ENCODE measurements around the gene CDK6. TPM values are rescaled to one million over a fixed set of nuclear protein-coding genes. Genes with fewer than 3 reads are reported as not detected.

Gene CDK6
- total and polyA plus RNA-seq, 9 of the 15 experiments (the other 6 are each of a cell fraction or from before 2014, with no cell fraction given) = 7.6 to 109 (median 44.4) TPM

DNA sequence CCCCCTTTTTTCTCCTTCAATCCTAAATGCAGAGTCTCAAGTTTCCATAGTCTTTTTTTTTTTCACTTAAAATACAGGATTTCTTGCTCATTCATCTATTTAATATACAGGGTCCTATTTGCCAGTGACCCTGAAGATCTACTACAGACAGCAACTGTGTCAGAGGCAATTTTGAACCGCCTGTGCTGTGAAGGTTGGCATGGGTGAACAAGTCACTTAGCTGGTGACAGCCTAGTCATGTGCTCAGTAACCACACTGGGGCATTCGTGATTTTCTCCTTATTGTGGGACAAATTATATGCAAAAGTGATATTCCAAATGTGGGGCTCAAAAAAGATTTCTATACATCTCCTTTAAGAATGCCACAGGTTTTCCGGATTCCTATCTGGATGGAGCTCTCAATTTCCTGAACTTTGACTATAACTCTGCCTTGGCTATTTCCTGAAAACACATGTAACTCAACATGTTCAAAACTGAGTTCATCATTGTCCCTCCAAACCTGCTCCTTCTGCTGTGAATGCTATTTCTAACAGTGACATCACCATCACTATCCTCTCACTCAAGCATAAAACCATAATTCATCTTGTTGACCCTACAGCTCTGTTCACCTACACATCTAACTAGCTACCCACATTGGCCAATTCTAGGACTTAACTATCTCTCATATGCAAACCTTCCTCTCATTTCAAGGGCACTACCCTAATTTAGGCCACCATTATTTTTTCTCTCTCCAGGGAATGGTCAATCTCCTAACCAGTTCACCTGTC, 36.7 kb downstream of the CDK6 start:
- 71% methylated on average over 3 of the region's 3 CpGs for WGBS (ENCODE audit: insufficient coverage, low coverage, missing lambda C conversion rate)
- FAIRE-seq (no peak), ATAC-seq (peak; percentile 45), DNase-seq (ENCODE audit: extremely low read depth in 1 of 4, low spot score in 3 of 4) (no peak)
- Histone ChIP-seq H3K27me3 (ENCODE audit: control insufficient read depth in 2 of 2, insufficient read depth in 2 of 2, low read length in 2 of 2) (no peaks in the 10 kb centered on the region), H3K36me3 (ENCODE audit: control insufficient read depth, insufficient read depth, low read length) (no peaks in the 10 kb centered on the region; the same call in 2 of the 3 replicates), H3K27ac (ENCODE audit: extremely low read depth, low read depth, low read length) (no peak overlapping the region), H3K9ac (ENCODE audit: insufficient read depth in 1 of 2, low read depth in 2 of 2, low read length in 2 of 2) (no peak overlapping the region), H3K9me3 (replicated peaks; ENCODE audit: control insufficient read depth, insufficient read depth, low read depth, low read length) (no peaks in the 10 kb centered on the region), H3K4me3 (no peak overlapping the region), H3K9me1 (ENCODE audit: control insufficient read depth, insufficient read depth, low read length) (no peaks in the 10 kb centered on the region), H3K4me2 (ENCODE audit: insufficient read depth, low read length) (no peak overlapping the region), H4K20me1 (replicated peaks; ENCODE audit: control insufficient read depth, insufficient read depth, low read length) (no peaks in the 10 kb centered on the region; the same call in 1 of the 2 replicates), H2AFZ (ENCODE audit: low read depth, low read length) (no peak overlapping the region), H3K79me2 (ENCODE audit: control insufficient read depth, insufficient read depth, low read length) (peaks cover 84% of the 10 kb centered on the region), H3K4me1 (replicated peaks in 1 of 2; ENCODE audit: control insufficient read depth in 2 of 2, insufficient read depth in 2 of 2, low read length in 2 of 2) (peaks cover 0 to 16% of the 10 kb centered on the region in 2 experiments; a peak in 3 of 5 replicates)
- CTCF ChIA-PET (ENCODE audit: low intra/inter-chr PET ratio) = no interaction called here
- TF ChIP-seq, protein P1, sequence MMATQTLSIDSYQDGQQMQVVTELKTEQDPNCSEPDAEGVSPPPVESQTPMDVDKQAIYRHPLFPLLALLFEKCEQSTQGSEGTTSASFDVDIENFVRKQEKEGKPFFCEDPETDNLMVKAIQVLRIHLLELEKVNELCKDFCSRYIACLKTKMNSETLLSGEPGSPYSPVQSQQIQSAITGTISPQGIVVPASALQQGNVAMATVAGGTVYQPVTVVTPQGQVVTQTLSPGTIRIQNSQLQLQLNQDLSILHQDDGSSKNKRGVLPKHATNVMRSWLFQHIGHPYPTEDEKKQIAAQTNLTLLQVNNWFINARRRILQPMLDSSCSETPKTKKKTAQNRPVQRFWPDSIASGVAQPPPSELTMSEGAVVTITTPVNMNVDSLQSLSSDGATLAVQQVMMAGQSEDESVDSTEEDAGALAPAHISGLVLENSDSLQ (IDR thresholded peaks at IDR 0.05) = peak; percentile 75
- 0 out of 2 replicates have a peak, but pooled peaks have one; percentile 18 for TF ChIP-seq EHMT2 (IDR thresholded peaks at IDR 0.05)
- peak; percentile 54; the same call in 1 of the 2 replicates for TF ChIP-seq MEF2A (IDR thresholded peaks at IDR 0.05; ENCODE audit: control insufficient read depth, low read depth, low read length)
- TF ChIP-seq, protein P2, sequence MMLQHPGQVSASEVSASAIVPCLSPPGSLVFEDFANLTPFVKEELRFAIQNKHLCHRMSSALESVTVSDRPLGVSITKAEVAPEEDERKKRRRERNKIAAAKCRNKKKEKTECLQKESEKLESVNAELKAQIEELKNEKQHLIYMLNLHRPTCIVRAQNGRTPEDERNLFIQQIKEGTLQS (IDR thresholded peaks at IDR 0.05) = peak; percentile 64
- TF ChIP-seq, protein P2 (CRISPR knock-in tag; conservative IDR thresholded peaks at IDR 0.05) = no peak
- no peak for TF ChIP-seq MTA2 (IDR thresholded peaks at IDR 0.05; ENCODE audit: low read depth)
- peak; percentile 81 for TF ChIP-seq MEIS2 (IDR thresholded peaks at IDR 0.05; ENCODE audit: partially characterized antibody)
- TF ChIP-seq HMBOX1 (IDR thresholded peaks at IDR 0.05) = peak; percentile 89
- no peak for TF ChIP-seq SMAD1 (IDR thresholded peaks at IDR 0.05; ENCODE audit: low read depth, low read length, partially characterized antibody)
- peak; percentile 42; the same call in 1 of the 2 replicates for TF ChIP-seq ATF7 (IDR thresholded peaks at IDR 0.05)
- TF ChIP-seq CEBPG (CRISPR knock-in tag; IDR thresholded peaks at IDR 0.05) = no peak
- peak in 1 of 2 experiments; percentile 33; a peak in 1 of 4 replicates for TF ChIP-seq CEBPG (tag; conservative IDR thresholded peaks at IDR 0.05 in 1 of 2, IDR thresholded peaks at IDR 0.05 in 1 of 2)
- intact Hi-C loops (cut with micrococcal nuclease) (no loop called here), in situ Hi-C loops (cut with MboI) (no loop called here)
- no TSS peak for BruUV-seq (replicated peaks)
- POLR2A ChIA-PET = interaction anchor here (1.1 kb wide), 1 partner anchor 13 kb away, joined by 3 read pairs; no protein-coding TSS in a partner anchor

Measured in K562 (cell line).